Activated naive CD4-positive, alpha-beta T cell treated with anti-CD3 and anti-CD28 coated beads, Interleukin-2, amount 10 ng/mL, durations not matched to agents 7 days and 5 days (primary cell): ENCODE data around the gene TBC1D2.
"Not testable (repeated sequence)": the region's sequence is repeated elsewhere in the genome, so short reads cannot be mapped to it uniquely, and the experiment has no call there.

Experiments used
- CTCF ChIA-PET: fragments of 350-600 bp; sonication (Branson Sonifier 250); formaldehyde crosslinking; loops from one replicate; lab custom pipeline; 2021; ENCODE audit warnings: antibody characterized with exemption; lab: Charles Lee
- DNase-seq: peaks from one replicate; pipeline ENCODE4 v3.0.0-alpha.2; 2020
- H3K27ac Mint-ChIP-seq: one replicate; pipeline ENCODE4 v1.8.0; 2021; ENCODE audit warnings: mild to moderate bottlenecking, moderate library complexity, mixed read lengths
- H3K27me3 Mint-ChIP-seq: one replicate; pipeline ENCODE4 v1.8.0; 2021; ENCODE audit warnings: mild to moderate bottlenecking, mixed read lengths
- H3K36me3 Mint-ChIP-seq: one replicate; pipeline ENCODE4 v1.8.0; 2021; ENCODE audit warnings: mixed read lengths
- H3K4me1 Mint-ChIP-seq: one replicate; pipeline ENCODE4 v1.8.0; 2021; ENCODE audit warnings: mixed read lengths
- H3K4me3 Mint-ChIP-seq: one replicate; pipeline ENCODE4 v1.8.0; 2021; ENCODE audit warnings: mild to moderate bottlenecking, moderate library complexity, mixed read lengths
- H3K9me3 Mint-ChIP-seq: one replicate; pipeline ENCODE4 v1.8.0; 2021; ENCODE audit warnings: mixed read lengths

Gene TBC1D2

GRCh38 chr9:98284754-98285153 lies 29.3 kb upstream of the TBC1D2 start:
- Mint-ChIP-seq H3K27ac (no peak overlapping the region), H3K27me3 (peaks cover 27% of the 10 kb centered on the region), H3K4me3 (no peak overlapping the region), H3K4me1 (no peaks in the 10 kb centered on the region), H3K36me3 (no peaks in the 10 kb centered on the region), H3K9me3 (no peaks in the 10 kb centered on the region)
- CTCF ChIA-PET, result no interaction called here
- DNase-seq, result no peak

GRCh38 chr9:98283143-98283542 lies 27.7 kb upstream of the TBC1D2 start:
- peaks cover 38% of the 10 kb centered on the region for H3K27me3 Mint-ChIP-seq

GRCh38 chr9:98281281-98281680 lies 25.8 kb upstream of the TBC1D2 start:
- CTCF ChIA-PET, result interaction anchor here (0.6 to 1.2 kb wide), 2 partner anchors 12 to 648 kb away, joined by 3 to 4 read pairs; no protein-coding TSS in a partner anchor
- Mint-ChIP-seq H3K27me3 (peaks cover 44% of the 10 kb centered on the region), H3K9me3 (no peaks in the 10 kb centered on the region), H3K27ac (no peak overlapping the region), H3K4me3 (no peak overlapping the region), H3K36me3 (no peaks in the 10 kb centered on the region), H3K4me1 (no peaks in the 10 kb centered on the region)
- no peak for DNase-seq

More at GRCh38 chr9:98283143-98283542, 27.7 kb upstream of the TBC1D2 start:
- H3K4me1 Mint-ChIP-seq, H3K9me3 Mint-ChIP-seq, H3K36me3 Mint-ChIP-seq, H3K4me3 Mint-ChIP-seq, DNase-seq, CTCF ChIA-PET, H3K27ac Mint-ChIP-seq: not testable (repeated sequence)

GRCh38 chr9:98280574-98280973 lies 25.1 kb upstream of the TBC1D2 start:
- Mint-ChIP-seq H3K27me3 (peaks cover 40% of the 10 kb centered on the region), H3K4me1 (no peaks in the 10 kb centered on the region), H3K4me3 (no peak overlapping the region), H3K27ac (no peak overlapping the region), H3K9me3 (no peaks in the 10 kb centered on the region), H3K36me3 (no peaks in the 10 kb centered on the region)
- DNase-seq, result no peak
- CTCF ChIA-PET, result interaction anchor here (0.6 kb wide), 1 partner anchor 649 kb away, joined by 4 read pairs; no protein-coding TSS in a partner anchor

GRCh38 chr9:98280162-98280561 lies 24.7 kb upstream of the TBC1D2 start:
- Mint-ChIP-seq H3K27ac (no peak overlapping the region), H3K9me3 (no peaks in the 10 kb centered on the region), H3K27me3 (peaks cover 40% of the 10 kb centered on the region), H3K4me1 (no peaks in the 10 kb centered on the region), H3K36me3 (no peaks in the 10 kb centered on the region), H3K4me3 (no peak overlapping the region)
- CTCF ChIA-PET, result no interaction called here
- no peak for DNase-seq

- no peak for DNase-seq
- Mint-ChIP-seq H3K27ac (no peak overlapping the region), H3K9me3 (no peaks in the 10 kb centered on the region), H3K27me3 (peaks cover 46% of the 10 kb centered on the region), H3K4me3 (no peak overlapping the region), H3K4me1 (no peaks in the 10 kb centered on the region), H3K36me3 (no peaks in the 10 kb centered on the region)
- CTCF ChIA-PET, result interaction anchor here (1.4 kb wide), 1 partner anchor 498 kb away, joined by 3 read pairs; no protein-coding TSS in a partner anchor
Measured at GRCh38 chr9:98276907-98277469, 21.5 kb upstream of the TBC1D2 start.

- H3K36me3 Mint-ChIP-seq, result no peaks in the 10 kb centered on the region
- H3K4me3 Mint-ChIP-seq, result no peak overlapping the region
- no peaks in the 10 kb centered on the region for H3K4me1 Mint-ChIP-seq
- DNase-seq, result no peak
- H3K9me3 Mint-ChIP-seq, result no peaks in the 10 kb centered on the region
- H3K27ac Mint-ChIP-seq, result no peak overlapping the region
- H3K27me3 Mint-ChIP-seq, result peaks cover 41% of the 10 kb centered on the region
- CTCF ChIA-PET, result no interaction called here
Measured at GRCh38 chr9:98275159-98275558, 19.7 kb upstream of the TBC1D2 start.

- Mint-ChIP-seq H3K4me1 (no peaks in the 10 kb centered on the region), H3K4me3 (no peak overlapping the region), H3K27me3 (peaks cover 30% of the 10 kb centered on the region), H3K36me3 (no peaks in the 10 kb centered on the region), H3K27ac (no peak overlapping the region), H3K9me3 (no peaks in the 10 kb centered on the region)
- CTCF ChIA-PET, result interaction anchor here (1.2 kb wide), 1 partner anchor 348 kb away, joined by 3 read pairs; no protein-coding TSS in a partner anchor
- no peak for DNase-seq
Measured at GRCh38 chr9:98272083-98272482, 16.6 kb upstream of the TBC1D2 start.

- no peaks in the 10 kb centered on the region for H3K36me3 Mint-ChIP-seq
- H3K27ac Mint-ChIP-seq, result no peak overlapping the region
- no peak overlapping the region for H3K4me3 Mint-ChIP-seq
- peaks cover 26% of the 10 kb centered on the region for H3K27me3 Mint-ChIP-seq
- DNase-seq, result no peak
- no peaks in the 10 kb centered on the region for H3K4me1 Mint-ChIP-seq
- CTCF ChIA-PET, result interaction anchor here (1.2 kb wide), 1 partner anchor 347 kb away, joined by 3 read pairs; no protein-coding TSS in a partner anchor
- H3K9me3 Mint-ChIP-seq, result no peaks in the 10 kb centered on the region
Measured at GRCh38 chr9:98271479-98271878, 16.0 kb upstream of the TBC1D2 start.

- H3K27me3 Mint-ChIP-seq, result peaks cover 27% of the 10 kb centered on the region
- H3K9me3 Mint-ChIP-seq, DNase-seq, H3K27ac Mint-ChIP-seq, H3K4me3 Mint-ChIP-seq, CTCF ChIA-PET, H3K4me1 Mint-ChIP-seq, H3K36me3 Mint-ChIP-seq: not testable (repeated sequence)
Measured at GRCh38 chr9:98270284-98270683, 14.8 kb upstream of the TBC1D2 start.

GRCh38 chr9:98269652-98270051 lies 14.2 kb upstream of the TBC1D2 start:
- H3K27ac Mint-ChIP-seq, H3K36me3 Mint-ChIP-seq, DNase-seq, CTCF ChIA-PET, H3K4me3 Mint-ChIP-seq, H3K4me1 Mint-ChIP-seq, H3K9me3 Mint-ChIP-seq: not testable (repeated sequence)
- H3K27me3 Mint-ChIP-seq, result peaks cover 26% of the 10 kb centered on the region

GRCh38 chr9:98267556-98267955 lies 12.1 kb upstream of the TBC1D2 start:
- H3K27me3 Mint-ChIP-seq, result peaks cover 28% of the 10 kb centered on the region
- H3K27ac Mint-ChIP-seq, CTCF ChIA-PET, DNase-seq, H3K36me3 Mint-ChIP-seq, H3K9me3 Mint-ChIP-seq, H3K4me3 Mint-ChIP-seq, H3K4me1 Mint-ChIP-seq: not testable (repeated sequence)

- H3K27me3 Mint-ChIP-seq, result peaks cover 13% of the 10 kb centered on the region
- H3K4me1 Mint-ChIP-seq, result peaks cover 2% of the 10 kb centered on the region
- CTCF ChIA-PET, result interaction anchor here (0.9 to 2.8 kb wide), 8 partner anchors 58 to 375 kb away, joined by 3 to 26 read pairs (median 5); partner anchors contain the start of gene TRMO
- H3K9me3 Mint-ChIP-seq, result no peaks in the 10 kb centered on the region
- no peak overlapping the region for H3K4me3 Mint-ChIP-seq
- H3K27ac Mint-ChIP-seq, result no peak overlapping the region
- DNase-seq, result no peak
- no peaks in the 10 kb centered on the region for H3K36me3 Mint-ChIP-seq
Measured at GRCh38 chr9:98264516-98264915, 9.1 kb upstream of the TBC1D2 start.

GRCh38 chr9:98263482-98264357 lies 8.3 kb upstream of the TBC1D2 start:
- H3K36me3 Mint-ChIP-seq, result no peaks in the 10 kb centered on the region
- H3K27me3 Mint-ChIP-seq, result peaks cover 8% of the 10 kb centered on the region
- DNase-seq, result peak; percentile 93
- no peaks in the 10 kb centered on the region for H3K9me3 Mint-ChIP-seq
- CTCF ChIA-PET, result interaction anchor here (0.6 to 2.8 kb wide), 17 partner anchors 13 to 374 kb away, joined by 3 to 26 read pairs (median 4); partner anchors contain the start of gene TRMO
- H3K4me1 Mint-ChIP-seq, result peaks cover 2% of the 10 kb centered on the region
- H3K27ac Mint-ChIP-seq, result no peak overlapping the region
- H3K4me3 Mint-ChIP-seq, result no peak overlapping the region
